Measurements from ENCODE around the gene LDLRAD4.

DNA sequence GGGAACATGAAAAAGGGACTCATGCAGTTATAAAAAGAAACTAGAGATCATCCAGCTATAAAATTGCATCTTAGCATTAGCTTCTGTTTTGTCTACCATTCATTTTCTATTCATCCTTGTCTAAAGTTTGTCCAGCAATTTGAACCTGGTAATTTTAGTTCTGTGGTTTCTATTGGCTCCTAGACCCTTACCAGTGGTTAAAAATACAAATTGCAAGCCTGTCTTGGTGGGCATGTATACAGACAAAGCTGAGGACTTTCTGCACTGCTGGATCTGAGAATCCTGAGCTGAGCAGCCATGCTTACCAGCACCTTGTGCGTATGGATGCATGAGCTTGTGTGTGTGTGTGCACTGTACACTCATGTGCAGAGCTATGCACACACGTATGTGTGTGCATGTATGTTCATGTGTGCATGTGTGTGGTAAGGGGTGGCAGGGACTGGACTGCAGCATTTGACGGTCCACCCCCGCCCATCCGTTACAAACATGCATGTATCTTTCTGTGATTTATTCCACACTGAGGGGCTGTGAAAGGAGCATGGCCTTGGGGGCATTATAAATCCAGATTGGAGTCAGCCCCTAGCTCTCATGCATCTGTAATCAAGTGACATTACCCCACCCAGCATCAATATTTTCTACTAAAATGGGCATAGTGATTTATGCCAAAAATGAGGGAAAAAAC, 363.1 kb downstream of the LDLRAD4 start:
- TF ChIP-seq POLR2AphosphoS5 (IDR thresholded peaks at IDR 0.05; ENCODE audit: low read depth, low read length) (no peak), POLR2A (IDR thresholded peaks at IDR 0.05; ENCODE audit: low read depth, low read length) (no peak)

Measured in GM12891 (cell line).